ENCODE data around the gene DBET.
"Not testable (repeated sequence)": the region's sequence is repeated elsewhere in the genome, so short reads cannot be mapped to it uniquely, and the experiment has no call there.

DBET gene

DNA sequence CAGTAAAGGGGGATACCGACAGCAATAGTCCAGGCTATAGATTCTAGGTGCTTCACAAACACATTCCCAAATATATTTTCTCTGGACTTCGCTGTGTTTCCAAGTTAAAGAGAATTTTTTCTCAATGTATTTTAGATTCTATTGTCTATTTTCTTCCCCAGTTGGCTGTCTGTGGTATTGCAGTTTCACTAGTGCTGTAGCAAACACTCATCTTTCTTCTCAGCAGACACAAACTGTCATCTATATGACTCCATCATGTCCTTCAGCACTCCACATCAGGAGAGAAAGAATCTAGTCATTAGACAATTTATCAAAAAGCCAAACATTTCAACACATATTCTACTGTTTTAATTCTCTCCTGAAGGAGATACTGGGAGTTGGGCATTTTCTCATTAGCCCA is at the start of gene DBET:
DBET (plus strand) TSS at position 161 of the 400 bp plus-strand sequence.
- H3K4me3 ChIP-seq (ENCODE audit: low read length in 2 of 2); H3K9me3 ChIP-seq (ENCODE audit: control insufficient read depth in 2 of 2, low read length in 2 of 2); H3K27ac ChIP-seq (ENCODE audit: low read length); H3K27me3 ChIP-seq (ENCODE audit: control insufficient read depth in 1 of 2, insufficient read depth in 2 of 2, low read length in 2 of 2); H3K4me1 ChIP-seq (ENCODE audit: control insufficient read depth, insufficient read depth, low read length); H3K9ac ChIP-seq (ENCODE audit: low read length in 2 of 2); H3K36me3 ChIP-seq (ENCODE audit: control insufficient read depth in 2 of 2, insufficient read depth in 2 of 2, low read length in 2 of 2): not testable (repeated sequence)

DNA sequence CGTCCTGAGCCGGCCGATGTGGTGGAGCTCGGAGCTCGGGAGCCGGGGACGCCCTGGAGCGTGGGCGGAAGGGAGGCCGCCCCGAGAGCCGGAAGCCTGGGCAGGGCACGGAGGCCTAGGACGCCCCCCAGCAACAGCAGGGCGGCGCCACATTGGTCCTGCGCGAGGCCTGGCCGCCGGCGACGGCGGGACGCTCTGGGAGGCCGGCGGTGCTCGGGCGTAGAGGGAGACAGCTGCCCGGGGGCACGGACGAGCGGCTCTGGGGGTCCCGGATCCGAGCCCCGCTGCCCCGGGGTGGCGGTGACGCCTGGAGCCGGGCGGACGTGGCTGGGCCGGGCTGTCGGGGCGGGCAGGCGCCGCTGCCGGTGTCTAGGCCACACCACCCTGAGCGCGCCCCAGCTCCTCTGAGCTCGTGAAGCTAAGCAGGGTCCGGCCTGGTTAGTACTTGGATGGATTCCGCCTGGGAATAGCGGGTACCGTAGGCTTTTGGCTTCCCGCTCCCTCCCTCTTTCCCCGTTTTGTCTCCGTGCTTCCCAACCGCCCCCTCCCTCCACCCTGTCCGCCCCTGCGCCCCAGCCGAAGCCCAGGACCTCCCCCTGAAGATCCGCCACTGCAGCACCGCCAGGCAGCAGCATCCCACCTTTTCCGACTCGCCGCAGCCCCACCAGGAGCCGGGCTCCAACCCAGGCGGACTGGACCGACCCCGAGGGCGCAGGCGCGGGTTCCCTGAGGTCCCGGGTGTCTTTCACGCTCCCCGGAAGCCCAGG is 49.3 kb upstream of the DBET start:
- Histone ChIP-seq H3K9me3 (ENCODE audit: control insufficient read depth in 2 of 2, low read length in 2 of 2) (no peaks in the 10 kb centered on the region), H3K4me3 (ENCODE audit: low read length in 2 of 2) (peak overlapping the region in 1 of 2 donors; percentile 29), H3K9ac (ENCODE audit: low read length in 2 of 2) (no peak overlapping the region), H3K4me1 (ENCODE audit: control insufficient read depth, insufficient read depth, low read length) (peaks cover 6% of the 10 kb centered on the region), H3K27me3 (ENCODE audit: control insufficient read depth in 1 of 2, insufficient read depth in 2 of 2, low read length in 2 of 2) (peaks cover 45 to 55% of the 10 kb centered on the region in 2 donors), H3K36me3 (ENCODE audit: control insufficient read depth in 2 of 2, insufficient read depth in 2 of 2, low read length in 2 of 2) (no peaks in the 10 kb centered on the region), H3K27ac (ENCODE audit: low read length) (no peak overlapping the region)

- no peak overlapping the region for H3K4me3 ChIP-seq (ENCODE audit: low read length in 2 of 2)
- H3K9me3 ChIP-seq (ENCODE audit: control insufficient read depth in 2 of 2, low read length in 2 of 2): no peaks in the 10 kb centered on the region
- H3K9ac ChIP-seq (ENCODE audit: low read length in 2 of 2): no peak overlapping the region
- no peak overlapping the region for H3K27ac ChIP-seq (ENCODE audit: low read length)
- no peaks in the 10 kb centered on the region for H3K36me3 ChIP-seq (ENCODE audit: control insufficient read depth in 2 of 2, insufficient read depth in 2 of 2, low read length in 2 of 2)
- H3K4me1 ChIP-seq (ENCODE audit: control insufficient read depth, insufficient read depth, low read length): peaks cover 10% of the 10 kb centered on the region
- H3K27me3 ChIP-seq (ENCODE audit: control insufficient read depth in 1 of 2, insufficient read depth in 2 of 2, low read length in 2 of 2): peaks cover 52 to 63% of the 10 kb centered on the region in 2 donors
These were observed 48.5 kb upstream of the DBET start for GRCh38 chr4:190015538-190016368.

DNA sequence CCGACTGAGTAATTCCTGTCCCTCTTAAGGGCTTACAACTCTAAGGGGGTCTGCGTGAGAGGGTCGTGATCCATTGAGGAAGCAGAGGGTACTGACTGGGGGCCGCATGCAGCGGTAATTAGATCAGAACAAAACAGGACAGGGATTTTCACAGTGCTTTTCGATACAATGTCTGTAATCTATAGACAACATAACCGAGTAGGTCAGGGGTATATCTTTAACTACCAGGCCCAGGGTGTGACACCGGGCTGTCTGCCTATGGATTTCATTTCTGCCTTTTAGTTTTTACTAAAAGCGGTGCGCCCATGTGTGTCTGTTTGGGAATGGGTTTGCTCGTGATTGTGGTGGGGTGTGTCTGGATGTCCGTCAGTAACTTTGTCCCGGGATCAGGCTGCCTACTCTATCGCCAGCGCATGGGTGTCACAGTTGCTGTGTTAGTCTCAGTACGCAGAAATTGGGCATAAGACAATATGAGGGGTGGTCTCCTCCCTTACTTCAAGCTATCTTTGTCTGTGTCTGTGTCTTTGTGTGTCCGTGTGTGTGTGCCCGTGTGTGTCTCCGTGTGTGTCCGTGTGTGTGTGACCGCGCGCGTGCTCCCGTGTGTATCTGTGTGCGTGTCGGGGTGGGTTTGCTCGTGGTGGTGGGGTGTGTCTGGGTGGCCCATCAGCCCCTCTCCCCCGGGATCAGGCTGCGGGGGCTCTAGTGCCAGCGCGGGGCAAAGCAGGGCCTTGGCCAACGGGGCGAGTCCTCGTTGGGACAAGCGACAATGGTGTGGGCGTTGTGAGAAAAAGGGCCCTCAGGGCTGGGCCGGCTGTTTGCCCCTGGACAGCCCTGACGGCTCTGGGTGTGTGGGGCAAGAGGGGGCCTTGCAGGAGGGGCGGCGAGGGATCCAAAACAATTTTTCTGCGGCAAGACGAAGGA is 47.7 kb upstream of the DBET start:
- no peaks in the 10 kb centered on the region for H3K36me3 ChIP-seq (ENCODE audit: control insufficient read depth in 2 of 2, insufficient read depth in 2 of 2, low read length in 2 of 2)
- no peak overlapping the region for H3K4me3 ChIP-seq (ENCODE audit: low read length in 2 of 2)
- H3K4me1 ChIP-seq (ENCODE audit: control insufficient read depth, insufficient read depth, low read length): peaks cover 10% of the 10 kb centered on the region
- H3K27me3 ChIP-seq (ENCODE audit: control insufficient read depth in 1 of 2, insufficient read depth in 2 of 2, low read length in 2 of 2): peaks cover 57 to 68% of the 10 kb centered on the region in 2 donors
- no peak overlapping the region for H3K9ac ChIP-seq (ENCODE audit: low read length in 2 of 2)
- no peak overlapping the region for H3K27ac ChIP-seq (ENCODE audit: low read length)
- H3K9me3 ChIP-seq (ENCODE audit: control insufficient read depth in 2 of 2, low read length in 2 of 2): no peaks in the 10 kb centered on the region

- Histone ChIP-seq H3K4me3 (ENCODE audit: low read length in 2 of 2) (no peak overlapping the region), H3K27ac (ENCODE audit: low read length) (no peak overlapping the region), H3K36me3 (ENCODE audit: control insufficient read depth in 2 of 2, insufficient read depth in 2 of 2, low read length in 2 of 2) (no peaks in the 10 kb centered on the region), H3K4me1 (ENCODE audit: control insufficient read depth, insufficient read depth, low read length) (peaks cover 10% of the 10 kb centered on the region), H3K27me3 (ENCODE audit: control insufficient read depth in 1 of 2, insufficient read depth in 2 of 2, low read length in 2 of 2) (peaks cover 50 to 67% of the 10 kb centered on the region in 2 donors), H3K9ac (ENCODE audit: low read length in 2 of 2) (no peak overlapping the region), H3K9me3 (ENCODE audit: control insufficient read depth in 2 of 2, low read length in 2 of 2) (no peaks in the 10 kb centered on the region)
These were observed 46.7 kb upstream of the DBET start for GRCh38 chr4:190017357-190018200.

GRCh38 chr4:190018201-190018920 is 45.9 kb upstream of the DBET start:
- H3K4me1 ChIP-seq (ENCODE audit: control insufficient read depth, insufficient read depth, low read length): peaks cover 10% of the 10 kb centered on the region
- H3K27ac ChIP-seq (ENCODE audit: low read length): no peak overlapping the region
- no peak overlapping the region for H3K9ac ChIP-seq (ENCODE audit: low read length in 2 of 2)
- no peaks in the 10 kb centered on the region for H3K36me3 ChIP-seq (ENCODE audit: control insufficient read depth in 2 of 2, insufficient read depth in 2 of 2, low read length in 2 of 2)
- H3K27me3 ChIP-seq (ENCODE audit: control insufficient read depth in 1 of 2, insufficient read depth in 2 of 2, low read length in 2 of 2): peaks cover 45 to 63% of the 10 kb centered on the region in 2 donors
- no peak overlapping the region for H3K4me3 ChIP-seq (ENCODE audit: low read length in 2 of 2)
- no peaks in the 10 kb centered on the region for H3K9me3 ChIP-seq (ENCODE audit: control insufficient read depth in 2 of 2, low read length in 2 of 2)

GRCh38 chr4:190019023-190019858 is 45.1 kb upstream of the DBET start:
- no peak overlapping the region for H3K9ac ChIP-seq (ENCODE audit: low read length in 2 of 2)
- no peaks in the 10 kb centered on the region for H3K36me3 ChIP-seq (ENCODE audit: control insufficient read depth in 2 of 2, insufficient read depth in 2 of 2, low read length in 2 of 2)
- no peaks in the 10 kb centered on the region for H3K9me3 ChIP-seq (ENCODE audit: control insufficient read depth in 2 of 2, low read length in 2 of 2)
- H3K4me1 ChIP-seq (ENCODE audit: control insufficient read depth, insufficient read depth, low read length): peaks cover 10% of the 10 kb centered on the region
- H3K4me3 ChIP-seq (ENCODE audit: low read length in 2 of 2): no peak overlapping the region
- H3K27ac ChIP-seq (ENCODE audit: low read length): no peak overlapping the region
- peaks cover 45 to 63% of the 10 kb centered on the region in 2 donors for H3K27me3 ChIP-seq (ENCODE audit: control insufficient read depth in 1 of 2, insufficient read depth in 2 of 2, low read length in 2 of 2)

GRCh38 chr4:190019859-190020463 is 44.3 kb upstream of the DBET start:
- not testable (repeated sequence) for H3K36me3 ChIP-seq (ENCODE audit: control insufficient read depth in 2 of 2, insufficient read depth in 2 of 2, low read length in 2 of 2); H3K4me1 ChIP-seq (ENCODE audit: control insufficient read depth, insufficient read depth, low read length); H3K9ac ChIP-seq (ENCODE audit: low read length in 2 of 2); H3K9me3 ChIP-seq (ENCODE audit: control insufficient read depth in 2 of 2, low read length in 2 of 2); H3K4me3 ChIP-seq (ENCODE audit: low read length in 2 of 2); H3K27ac ChIP-seq (ENCODE audit: low read length)
- H3K27me3 ChIP-seq (ENCODE audit: control insufficient read depth in 1 of 2, insufficient read depth in 2 of 2, low read length in 2 of 2): peaks cover 45 to 59% of the 10 kb centered on the region in 2 donors

All from stomach smooth muscle (tissue), 2 donors.